Muscle of arm (tissue), 12 donors: ENCODE data around the gene GPX4. TPM values are rescaled to one million over a fixed set of nuclear protein-coding genes. Genes with fewer than 3 reads are reported as not detected.

Experiments
- DNase-seq: peaks from one replicate; pipeline ENCODE4 v3.0.0-alpha.2; 2013
- polyA plus RNA-seq, 12 donors: library from polyadenylated mRNA; unstranded; fragments of 120-200 nt; gene quantifications; one replicate each; pipeline ENCODE4 v1.2.1, GENCODE V29; 2013; ENCODE audit not compliant: insufficient read length in 12 of 12

GPX4 gene
- polyA plus RNA-seq, 12 donors: 122 to 187 (median 142) TPM; not detected in 1

DNA sequence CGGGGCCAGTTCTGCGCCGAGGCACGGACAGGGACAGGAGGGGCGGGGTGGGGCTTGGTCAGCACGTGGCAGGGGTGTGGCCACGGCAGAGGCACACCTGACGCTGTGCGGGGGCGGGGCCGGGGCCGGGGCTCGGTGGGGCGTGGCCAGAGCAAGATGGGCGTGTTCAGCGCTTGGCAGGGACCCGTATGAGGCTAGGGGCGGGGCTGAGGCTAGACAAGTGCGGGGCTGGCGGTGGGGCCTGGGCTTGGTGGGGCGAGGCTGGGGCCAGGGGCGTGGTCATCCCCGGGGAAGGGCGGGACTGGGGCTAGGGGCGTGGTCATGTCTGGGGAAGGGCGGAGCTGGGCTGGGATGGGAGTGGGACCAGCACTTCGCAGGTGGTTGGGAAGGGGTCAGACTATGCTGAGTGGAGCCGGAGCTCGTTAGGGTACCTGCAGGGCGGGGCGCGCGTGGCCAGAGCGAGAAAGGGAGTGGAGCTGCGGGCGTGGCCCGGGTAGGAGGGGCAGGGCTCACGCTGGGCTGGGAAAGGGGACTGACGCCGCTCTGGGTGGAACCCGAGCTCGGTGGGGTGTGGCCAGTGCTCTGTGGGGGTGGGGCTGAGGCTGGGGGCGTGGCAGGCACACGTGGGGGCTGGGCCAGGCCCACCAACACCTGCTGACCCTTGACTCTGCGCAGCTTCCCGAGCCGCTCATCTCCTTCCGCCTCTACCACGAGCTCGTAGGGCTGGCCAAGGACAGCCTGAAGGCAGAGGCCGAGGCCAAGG lies 21.4 kb upstream of the GPX4 start:
- no peak for DNase-seq

- DNase-seq: no peak
These were observed 20.6 kb upstream of the GPX4 start for GRCh38 chr19:1082928-1083816.

DNA sequence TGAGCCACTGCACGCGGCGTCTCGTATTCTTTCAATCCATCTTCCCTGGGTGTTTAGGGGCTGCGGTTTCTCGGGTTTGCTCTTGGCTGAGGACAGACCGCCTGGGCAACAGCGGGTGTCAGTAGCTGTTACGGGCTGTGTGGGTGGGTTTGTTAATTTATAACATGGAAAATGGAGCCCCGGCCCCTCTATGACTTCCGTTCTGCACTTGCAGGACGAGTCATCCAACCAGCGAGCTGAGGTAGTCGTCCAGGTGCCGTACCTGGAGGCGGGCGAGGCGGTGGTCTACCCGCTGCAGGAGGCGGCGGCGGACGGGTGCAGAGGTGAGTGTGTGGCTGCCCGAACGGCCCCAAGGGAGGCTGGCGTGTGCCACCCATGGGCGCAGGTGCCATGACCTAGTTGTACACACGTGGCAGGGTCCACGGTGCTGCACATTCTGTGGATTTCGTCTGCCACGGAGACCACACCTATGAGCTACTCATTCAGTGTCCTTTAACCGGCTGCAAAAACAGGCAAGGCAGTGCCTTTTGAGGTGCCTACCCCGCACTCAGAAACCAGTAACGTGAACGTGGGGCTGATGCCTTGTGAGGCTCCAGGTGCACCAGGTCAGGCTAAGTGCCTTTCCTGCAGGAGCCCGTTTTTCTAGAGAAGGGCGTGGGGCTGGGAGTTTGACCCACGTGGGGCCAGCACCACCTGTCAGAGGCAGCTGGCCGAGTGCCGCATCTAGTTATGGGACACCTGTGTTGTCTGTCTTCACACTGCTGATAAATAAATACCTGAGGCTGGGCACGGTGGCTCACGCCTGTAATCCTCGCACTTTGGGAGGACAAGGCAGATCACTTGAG lies 19.5 kb upstream of the GPX4 start:
- no peak for DNase-seq

DNA sequence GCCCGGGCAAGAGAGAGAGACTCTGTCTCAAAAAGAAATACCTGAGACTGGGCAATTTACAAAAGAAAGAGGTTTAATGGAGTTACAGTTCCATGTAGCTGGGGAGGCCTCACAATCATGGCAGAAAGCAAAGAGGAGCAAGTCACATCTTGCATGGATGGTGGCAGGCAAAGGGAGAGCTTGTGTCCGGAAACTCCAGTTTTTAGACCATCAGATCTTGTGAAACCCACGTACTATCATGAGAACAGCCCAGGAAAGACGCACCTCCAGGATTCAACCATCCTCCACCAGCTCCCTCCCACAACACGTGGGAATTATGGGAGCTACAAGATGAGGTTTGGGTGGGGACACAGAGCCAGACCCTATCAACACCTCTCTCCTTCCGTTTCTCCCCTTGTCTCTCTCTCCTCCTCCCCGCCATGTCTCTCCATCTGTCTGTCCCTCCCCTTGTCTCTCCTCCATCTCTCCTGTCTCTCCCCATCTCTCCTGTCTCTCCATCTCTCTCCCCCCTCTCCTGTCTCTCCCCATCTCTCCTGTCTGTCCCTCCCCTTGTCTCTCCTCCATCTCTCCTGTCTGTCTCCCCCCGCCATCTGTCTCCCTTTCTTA lies 18.6 kb upstream of the GPX4 start:
- no peak for DNase-seq

DNA sequence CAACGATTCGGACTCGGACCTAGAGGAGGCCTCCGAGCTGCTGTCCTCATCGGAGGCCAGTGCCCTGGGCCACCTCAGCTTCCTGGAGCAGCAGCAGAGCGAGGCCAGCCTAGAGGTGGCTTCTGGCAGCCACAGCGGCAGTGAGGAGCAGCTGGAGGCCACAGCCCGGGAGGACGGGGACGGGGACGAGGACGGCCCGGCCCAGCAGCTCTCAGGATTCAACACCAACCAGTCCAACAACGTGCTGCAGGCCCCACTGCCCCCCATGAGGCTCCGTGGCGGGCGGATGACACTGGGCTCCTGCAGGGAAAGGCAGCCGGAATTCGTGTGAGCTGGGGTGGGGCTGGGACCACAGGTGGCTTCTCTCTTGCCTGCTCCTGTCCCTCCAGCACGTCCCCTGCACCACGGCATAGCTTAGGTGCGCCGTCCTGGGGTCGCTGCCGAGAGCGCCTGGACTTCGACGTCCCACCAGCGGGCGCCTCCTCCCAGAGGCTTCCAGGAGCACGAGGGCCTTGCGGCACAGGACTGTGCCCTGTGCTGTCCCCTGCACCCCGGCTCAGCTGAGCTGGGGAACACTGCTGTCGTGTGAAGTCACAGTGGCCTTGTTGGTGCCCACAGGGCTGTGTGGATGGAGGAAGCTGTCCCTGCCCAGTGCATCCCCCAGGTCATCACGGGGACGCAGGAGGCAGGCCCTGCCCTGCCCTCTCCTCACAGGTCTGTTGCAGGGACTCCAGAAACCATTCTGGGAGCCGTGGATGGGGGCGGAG lies 17.9 kb upstream of the GPX4 start:
- DNase-seq: no peak

- DNase-seq: no peak
These were observed 17.2 kb upstream of the GPX4 start for GRCh38 chr19:1086613-1087012.

DNA sequence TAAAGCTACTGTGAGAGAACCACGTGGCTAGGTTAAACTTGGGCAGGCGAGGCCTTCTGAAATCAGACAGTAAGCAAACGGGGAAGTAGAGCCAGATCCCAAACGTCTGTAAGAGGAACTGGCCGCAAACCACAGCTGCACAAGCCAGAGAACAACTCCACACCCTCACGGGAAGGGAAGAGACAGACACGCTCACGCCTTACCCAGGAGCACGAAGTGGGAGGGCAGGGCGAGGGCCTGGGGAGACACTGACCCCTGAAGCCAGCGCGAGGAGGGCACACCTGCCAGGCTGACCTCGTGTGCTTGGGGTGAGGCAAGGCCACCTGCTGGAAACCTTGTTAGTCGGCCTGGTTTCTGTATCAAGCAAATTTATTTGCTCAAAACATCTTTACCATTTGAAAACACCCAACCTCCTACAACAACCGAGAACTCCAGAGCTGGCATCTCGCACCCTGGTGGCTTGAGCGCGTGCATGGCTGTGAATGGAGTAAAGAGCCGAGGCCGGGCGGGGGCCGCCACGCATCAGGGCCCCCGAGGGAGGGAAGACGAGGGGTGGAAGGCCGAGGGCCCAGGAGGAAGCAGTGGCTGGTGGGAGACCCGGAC lies 15.9 kb upstream of the GPX4 start:
- DNase-seq: no peak

- no peak for DNase-seq
These were observed 15.3 kb upstream of the GPX4 start for GRCh38 chr19:1088416-1089010.

DNA sequence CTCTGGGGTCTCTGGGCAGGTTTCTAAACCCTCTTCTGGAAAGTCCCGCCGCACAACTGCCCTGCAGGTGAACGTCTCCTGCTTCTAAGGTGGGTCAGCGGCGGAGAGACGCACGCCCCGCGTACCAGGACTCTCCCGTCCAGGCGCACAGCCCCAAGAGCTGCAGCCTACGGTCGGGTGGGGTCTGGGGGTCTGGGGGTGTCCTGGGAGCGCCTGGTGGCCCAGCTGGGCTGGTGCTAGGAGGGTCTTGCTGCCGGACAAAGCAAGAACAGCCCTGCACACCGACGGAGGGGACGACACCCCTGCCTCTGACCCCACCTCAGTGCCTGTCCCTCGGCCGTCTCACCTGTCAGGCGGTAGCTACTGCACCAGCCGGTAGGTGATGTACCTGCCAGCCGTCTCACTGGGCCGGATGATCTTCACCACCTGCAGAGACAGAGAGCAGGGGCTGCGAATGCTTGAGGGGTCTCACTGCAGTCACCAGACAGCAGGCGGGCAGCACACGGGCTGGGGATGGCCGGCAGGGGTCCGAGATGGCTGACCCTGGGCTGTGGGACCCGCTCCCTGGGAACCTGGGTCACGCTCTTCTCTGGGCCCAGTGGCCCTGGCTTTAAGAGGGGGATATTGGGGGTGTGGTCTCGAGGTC lies 14.5 kb upstream of the GPX4 start:
- DNase-seq: no peak

- DNase-seq: no peak
These were observed 13.9 kb upstream of the GPX4 start for GRCh38 chr19:1089891-1090290.

GRCh38 chr19:1090731-1091543 lies 12.9 kb upstream of the GPX4 start:
- no peak for DNase-seq

DNA sequence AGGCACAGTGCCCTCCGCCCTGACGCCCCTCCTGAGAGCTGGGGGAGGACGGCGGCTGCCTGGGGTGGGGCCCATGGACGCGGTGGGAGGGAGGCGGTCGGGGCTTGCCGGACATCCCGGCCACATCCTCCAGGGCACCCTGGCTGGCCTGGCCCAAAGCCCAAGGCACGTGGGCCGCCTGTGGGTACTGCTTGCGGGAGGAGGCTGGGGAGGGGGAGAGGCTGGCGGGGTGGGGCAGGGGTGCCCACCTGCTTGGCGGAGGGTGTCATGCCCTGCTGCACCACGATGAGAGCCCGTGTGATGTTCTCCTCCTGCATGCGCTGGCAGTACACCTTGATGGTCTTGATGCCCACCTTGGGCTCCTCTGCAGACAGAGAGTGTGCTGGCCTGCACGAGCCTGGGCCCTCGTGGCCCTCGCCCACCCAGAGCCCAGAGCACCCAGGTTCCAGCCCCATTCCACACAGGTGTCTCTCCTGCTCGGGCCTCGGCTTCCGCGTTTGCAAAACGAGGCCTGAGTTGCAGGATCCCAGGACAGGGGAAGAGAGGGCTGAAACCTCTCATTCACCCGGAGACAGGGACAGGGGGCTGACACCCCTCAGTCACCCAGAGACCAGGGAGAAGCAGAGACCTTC lies 12.1 kb upstream of the GPX4 start:
- DNase-seq: no peak

DNA sequence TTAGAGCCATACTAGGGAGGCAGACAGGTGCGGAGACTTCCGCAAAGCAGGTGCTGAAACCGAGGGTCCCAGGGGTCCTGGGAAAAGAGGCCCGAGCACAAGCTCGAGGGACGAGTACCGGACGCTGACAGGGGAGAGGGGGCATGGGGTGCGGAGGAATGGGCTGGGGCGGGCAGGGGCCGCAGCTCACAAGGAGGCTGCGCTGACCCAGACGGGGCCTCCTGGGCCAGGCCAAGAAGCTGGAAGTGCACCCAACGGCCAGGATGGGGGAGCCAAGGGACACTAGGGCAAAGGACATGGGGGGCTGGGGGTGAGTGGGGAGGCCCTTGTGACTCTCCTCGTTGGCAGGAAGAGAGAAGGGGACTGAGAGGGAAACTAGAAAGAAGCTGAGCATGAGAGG lies 10.5 kb upstream of the GPX4 start:
- DNase-seq: no peak

GRCh38 chr19:1093811-1094553 lies 9.8 kb upstream of the GPX4 start:
- DNase-seq: no peak

DNA sequence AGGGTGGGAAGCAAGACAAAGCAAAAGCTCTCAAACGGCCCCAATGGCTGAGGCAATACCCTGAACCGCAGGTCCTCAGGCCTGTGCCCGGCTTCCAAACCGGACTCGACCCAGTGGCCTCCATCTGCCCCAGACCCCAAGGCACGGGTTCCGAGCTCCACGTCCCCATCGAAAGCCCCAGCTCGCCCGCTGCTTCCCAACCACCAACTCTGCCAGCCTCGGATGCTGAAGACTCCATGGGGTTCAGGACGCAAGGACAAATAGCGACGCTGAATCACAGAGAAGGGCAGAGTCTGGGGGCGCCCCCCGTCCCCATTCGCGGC lies 9.2 kb upstream of the GPX4 start:
- DNase-seq: no peak

DNA sequence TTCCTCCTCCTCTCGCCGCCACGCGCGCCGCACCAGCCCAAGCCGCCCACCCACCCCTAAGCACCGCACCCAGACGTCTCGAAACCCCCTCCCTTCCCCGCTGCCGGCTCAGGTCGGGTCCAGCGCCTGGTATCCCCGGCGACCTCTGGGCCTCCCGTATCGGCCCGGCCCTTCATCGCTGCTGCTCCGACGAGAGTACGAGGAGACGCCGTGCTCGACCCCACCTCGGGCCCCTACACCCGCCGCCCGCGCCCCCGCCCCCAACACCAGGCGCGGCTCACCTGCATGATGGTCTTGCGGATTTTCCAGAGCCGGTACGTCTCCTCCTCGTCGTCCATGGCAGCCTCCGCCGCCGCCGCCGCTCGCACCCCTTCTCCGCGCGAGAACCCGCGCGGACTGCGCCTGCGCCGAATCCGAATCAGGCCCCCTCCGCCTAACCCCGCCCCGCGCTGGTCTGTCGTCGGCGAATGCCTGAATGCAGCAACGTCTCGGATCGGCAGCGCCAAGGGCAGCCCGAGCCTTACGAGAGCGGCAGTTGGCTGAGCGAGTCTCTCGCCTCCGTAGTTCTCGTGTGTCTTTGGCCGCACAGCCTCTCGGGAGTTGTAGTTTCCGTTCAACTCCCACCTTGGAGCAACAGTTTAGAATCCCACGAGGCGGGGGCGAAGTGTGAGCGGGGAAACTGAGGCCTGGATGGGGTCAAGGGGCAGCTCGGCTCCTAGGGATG lies 8.7 kb upstream of the GPX4 start, which contains the start of gene POLR2E:
POLR2E (minus strand) TSS at position 398 of the 724 bp plus-strand sequence; CDS start at position 338, 60 bp downstream.
- peak; percentile 99 for DNase-seq

- DNase-seq: no peak
These were observed 6.0 kb upstream of the GPX4 start for GRCh38 chr19:1097810-1098176.
